HuH-7 (cell line): ENCODE measurements around the gene SGCD.
A peak's percentile ranks its signal among the peaks of the same experiment; 100 is the strongest.

Source experiments
- DNase-seq: peaks from one replicate; pipeline ENCODE4 v3.0.0; 2011; ENCODE audit warnings: low spot score

Gene SGCD

DNA sequence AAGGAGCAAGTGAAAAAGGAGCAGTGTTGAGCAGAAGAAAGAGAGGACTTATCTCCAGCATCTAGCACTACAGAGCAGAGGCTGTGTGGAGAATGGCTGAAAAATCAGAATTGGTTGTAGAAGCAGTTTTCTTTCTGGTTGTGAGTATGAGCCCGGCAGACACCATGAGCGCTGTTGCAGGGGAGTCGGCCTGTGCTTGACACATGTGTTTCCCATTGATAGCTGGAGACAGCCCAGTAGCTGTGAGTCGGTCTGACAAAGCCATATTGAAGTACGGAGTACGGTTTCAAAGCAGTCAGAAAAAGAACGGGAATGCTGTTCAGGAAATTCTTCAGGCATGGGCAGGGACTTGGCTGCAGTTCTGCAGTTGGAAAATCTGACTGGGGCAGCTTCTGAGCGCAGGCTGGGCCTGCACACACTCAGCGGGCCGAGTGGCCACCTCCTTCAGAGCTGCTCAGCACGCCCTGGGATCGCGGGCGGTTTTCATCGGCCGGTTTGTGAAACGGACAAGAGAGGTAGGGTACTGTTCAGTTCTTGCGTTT lies at the start of gene SGCD:
TSS of gene SGCD (plus strand) at position 447 of the 542 bp plus-strand sequence.
- peak; percentile 10 for DNase-seq

DNA sequence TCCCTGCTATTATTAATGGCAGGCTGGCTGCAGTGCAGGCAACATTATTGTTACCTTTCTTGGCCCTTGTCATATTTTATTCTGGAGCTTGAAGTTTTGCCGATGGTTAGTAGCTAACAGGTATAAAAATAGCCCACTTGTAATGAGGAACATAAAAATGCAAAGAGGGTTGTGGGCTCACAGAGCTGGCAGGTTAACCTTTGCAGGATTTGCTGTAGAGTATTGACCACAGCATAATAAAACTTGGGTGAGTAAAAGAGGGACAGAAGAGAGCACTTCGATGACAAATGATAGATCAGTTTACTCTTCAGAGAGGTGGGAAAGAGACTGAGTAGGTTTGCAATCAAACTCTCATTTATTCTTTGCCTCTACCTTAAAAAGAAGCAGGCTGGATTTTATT lies 49.7 kb upstream of the SGCD start:
- no peak for DNase-seq

DNA sequence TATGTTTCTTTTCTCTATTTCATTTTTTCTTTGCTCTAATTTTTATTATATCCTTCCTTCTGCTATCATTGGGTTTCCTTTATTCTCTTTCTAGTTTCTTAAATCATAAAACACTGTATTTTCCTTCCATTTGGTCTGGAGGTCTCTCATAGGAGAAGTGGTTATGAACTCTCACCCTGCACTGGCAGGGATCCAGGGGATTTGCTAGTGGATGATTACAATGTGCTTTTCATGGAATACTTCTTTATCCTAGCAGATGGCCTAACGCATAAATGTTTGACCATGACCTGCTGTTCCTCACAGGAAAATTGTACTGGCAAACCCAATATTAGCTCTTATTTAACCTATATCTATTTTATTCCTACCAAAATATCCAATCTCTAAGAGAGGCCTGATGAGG lies 31.5 kb upstream of the SGCD start:
- no peak for DNase-seq

DNA sequence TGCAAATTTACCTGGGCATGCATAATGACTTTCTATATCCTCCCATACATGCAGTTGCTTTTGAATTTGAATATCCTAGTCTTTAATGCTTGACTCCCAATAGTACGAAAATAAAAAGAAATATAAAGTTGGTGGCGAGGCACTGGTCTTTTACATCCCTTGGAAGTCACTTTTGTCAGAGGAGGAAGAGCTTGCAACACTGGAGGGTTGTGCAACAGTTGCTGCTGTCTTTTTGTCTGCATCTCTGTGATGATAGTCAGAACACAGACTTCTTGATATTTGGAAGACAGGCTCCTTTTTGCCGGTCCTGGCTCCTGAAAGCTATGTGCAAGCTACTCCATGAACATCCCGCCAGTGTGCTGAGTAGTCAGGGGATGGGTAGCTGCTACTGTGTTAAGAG lies 16.8 kb upstream of the SGCD start:
- DNase-seq, result no peak

DNA sequence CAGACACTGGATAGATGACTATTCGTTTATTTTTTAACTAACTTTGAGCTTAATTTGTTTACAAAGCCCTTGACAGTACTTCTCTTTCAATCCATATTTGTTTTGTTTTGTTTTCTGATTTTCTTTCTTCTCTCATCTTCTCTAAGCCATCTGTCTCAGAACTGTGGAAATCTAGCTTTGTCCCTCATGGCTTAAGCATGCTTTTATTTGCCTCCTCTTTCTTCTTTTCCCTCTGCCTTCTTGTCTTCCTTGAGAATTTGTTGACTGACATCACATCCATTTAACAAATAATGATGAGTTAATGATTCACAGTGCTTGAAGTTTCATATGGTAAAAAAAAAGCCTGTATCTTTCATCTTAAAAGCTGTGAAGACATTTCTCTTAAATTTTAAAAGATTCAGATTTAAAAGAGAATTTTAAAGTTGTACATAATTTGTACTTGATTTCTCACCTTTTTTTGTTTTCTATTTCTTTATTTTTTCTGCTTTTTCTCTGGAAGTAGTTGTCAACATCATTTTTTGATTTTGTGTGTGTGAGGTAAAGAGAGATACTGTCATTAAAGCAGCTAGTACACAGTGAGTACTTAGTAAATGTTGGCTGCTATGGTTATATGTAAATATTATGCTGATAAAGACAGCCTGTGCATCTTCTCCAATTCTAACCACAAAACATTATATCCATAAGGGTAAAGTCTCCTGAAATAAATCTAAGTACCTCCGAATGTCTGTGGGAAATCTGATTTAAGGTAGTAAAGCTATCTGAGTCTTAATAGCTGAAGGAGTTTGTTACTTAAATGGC lies 13.9 kb upstream of the SGCD start:
- no peak for DNase-seq

DNA sequence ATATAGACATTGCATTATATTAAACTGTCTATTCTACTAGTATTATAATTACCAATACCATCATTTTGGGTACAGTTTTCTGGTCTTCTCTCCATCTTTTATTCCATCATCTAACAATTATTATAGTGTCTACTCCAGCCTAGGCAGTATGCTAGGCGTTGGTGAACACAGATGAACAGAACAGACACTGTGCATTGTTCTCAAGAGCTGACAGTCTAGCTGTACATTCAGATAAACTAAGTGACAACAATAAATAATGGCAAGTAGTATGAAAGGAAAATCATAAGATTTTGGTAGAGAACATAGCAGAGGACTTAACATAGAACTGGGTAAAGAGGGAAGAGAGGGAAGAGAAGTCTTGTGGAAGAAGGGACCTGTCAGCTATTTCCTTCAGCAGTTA lies 12.5 kb upstream of the SGCD start:
- DNase-seq, result no peak

DNA sequence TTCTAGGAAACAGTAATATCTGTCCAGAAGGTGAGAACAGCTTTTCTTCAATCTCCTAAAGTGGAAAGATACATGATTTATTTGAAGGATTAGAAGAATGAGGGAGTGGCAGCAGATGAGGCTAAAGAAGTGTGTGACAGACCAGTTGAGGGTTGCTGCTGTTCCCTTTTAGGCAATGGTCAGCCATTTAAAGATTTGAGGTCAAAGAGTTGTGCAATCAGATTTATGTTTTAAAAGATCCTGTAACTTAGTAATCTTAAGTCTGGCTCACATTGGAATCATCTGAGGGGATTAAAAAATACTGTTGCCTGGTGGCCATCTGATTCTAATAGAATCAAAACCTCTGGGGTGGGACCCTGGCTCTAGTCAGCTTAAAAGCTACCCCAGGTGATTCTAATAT lies 4.3 kb upstream of the SGCD start:
- DNase-seq, result no peak

DNA sequence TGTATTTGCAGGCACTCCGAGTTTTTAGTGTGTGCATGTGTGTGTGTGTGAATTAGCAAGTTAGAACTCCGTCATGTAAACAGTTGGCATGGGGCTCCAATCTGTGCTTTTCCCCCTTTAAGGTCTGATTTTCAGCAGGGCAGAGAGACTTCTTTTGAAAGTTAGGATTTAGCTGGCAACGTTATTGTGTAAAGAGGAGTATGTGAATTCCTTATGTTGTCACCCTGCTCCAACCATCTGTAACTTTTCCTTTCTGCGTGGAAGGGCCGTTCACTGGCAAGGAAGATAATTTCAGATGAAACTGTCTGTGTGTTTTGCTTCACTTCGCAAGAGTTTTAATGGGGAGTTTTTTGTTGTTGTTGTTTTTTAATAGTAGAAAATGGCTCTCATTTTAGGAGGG lies 332 bp downstream of the SGCD start:
- no peak for DNase-seq

DNA sequence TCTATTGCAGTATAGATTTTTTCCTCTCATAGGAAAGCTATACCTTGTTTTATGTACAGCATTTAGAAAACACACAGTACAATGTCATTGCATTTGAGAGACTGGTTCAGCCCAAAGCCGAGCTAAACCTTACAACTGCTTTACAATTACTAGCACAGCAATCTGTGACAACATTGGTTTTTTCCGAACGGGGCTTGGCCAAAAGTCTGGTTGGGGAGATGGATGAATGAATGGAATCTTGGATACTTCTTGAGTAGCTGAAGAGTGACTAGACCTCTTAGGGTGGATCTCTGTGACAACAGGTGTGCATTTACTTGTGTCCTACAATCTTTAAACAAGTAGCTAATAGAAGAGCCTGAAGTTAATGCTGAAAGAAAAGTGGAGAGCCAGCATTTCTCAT lies 1.2 kb downstream of the SGCD start:
- no peak for DNase-seq

DNA sequence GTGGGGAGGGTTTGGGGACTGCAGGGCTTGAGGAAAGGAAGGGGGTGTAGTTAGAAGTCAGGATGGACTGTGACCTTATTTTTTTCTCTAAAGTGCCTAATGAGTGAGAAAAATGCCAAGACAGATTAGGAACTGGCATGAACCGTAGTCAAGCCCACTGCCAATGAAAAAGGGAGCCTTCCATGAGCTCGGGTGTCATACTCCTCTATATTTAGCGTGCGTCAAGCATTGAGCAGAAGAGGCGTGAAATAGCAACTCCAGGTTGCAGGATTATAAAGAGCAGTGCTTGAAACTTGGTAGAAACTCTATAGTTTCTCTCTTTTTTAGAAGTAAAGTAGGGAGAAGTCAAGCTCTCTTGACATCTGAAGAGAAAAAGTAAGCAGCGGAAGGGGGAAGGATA lies 1.8 kb downstream of the SGCD start:
- no peak for DNase-seq

DNA sequence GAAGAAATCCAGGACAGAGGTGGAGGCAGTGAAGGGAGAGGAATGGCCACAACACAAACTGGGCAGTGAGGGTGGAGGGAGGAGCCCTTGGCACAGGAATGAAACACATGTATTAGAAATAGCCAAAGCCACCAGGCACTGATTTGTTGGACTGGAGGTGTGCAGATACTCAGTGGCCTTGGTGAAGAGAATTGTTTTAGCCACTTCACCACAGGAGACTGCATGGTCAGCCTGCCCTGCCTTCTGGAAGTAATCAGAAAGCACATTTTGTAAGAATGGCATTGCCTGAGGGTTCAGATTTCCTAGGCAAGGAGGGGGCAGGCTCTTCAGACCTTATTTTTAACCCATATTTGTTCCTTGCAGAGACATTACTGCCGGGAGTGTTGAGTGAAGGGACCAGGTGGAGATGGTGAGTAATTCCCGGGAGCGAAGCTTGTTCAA lies 2.2 kb downstream of the SGCD start:
- no peak for DNase-seq

DNA sequence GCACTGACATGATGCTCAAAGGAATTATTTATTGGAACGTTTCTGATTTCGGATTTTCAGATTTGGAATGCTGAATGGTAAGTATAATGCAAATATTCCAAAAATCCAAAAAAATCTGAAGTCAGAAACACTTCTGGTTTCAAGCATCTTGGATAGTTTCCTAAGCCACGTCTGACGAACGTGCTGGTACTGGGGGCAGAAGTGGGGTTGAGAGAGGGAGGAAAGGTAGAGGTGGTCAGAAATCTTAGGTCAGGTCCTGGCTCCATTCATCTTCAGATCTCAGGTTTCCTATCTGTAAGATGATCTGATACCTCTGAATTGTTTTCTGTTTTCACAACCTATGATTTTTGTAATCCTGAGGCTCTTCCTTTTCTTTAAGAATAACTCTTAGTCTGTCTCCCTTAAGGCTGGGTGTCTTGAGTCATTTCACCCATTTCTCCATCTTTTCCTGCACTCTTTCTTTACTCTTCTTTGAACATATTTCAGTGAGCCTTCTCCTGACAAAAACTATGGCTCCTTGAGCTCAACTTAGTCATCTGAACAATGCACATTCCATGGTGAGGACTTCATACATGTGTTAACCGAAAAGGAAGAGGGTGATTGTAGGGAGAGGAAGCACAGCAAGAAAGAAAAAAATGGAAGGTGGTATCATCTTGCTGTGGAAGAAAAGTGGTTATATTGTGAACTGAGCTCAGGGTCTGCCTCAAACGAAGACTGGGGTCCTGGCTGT lies 3.3 kb downstream of the SGCD start:
- no peak for DNase-seq

DNA sequence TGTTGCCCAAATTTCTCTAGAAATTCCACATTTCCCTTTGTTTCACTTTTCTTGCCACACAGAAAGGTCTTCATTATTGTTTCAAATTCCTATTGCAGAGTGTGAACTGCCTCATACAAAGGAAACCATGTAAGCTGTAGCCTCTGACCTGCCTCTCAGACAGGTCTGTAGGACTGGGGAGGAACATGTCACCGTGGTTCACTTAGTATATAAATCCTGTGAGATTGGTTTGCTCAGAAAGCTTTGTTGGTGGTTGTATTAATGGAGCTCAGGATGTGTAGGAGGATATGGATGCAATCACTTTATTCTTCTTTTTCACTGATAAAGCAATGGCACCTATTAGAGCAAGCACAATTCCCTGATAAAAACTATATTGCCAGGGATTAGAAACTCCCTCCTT lies 4.2 kb downstream of the SGCD start:
- no peak for DNase-seq

DNA sequence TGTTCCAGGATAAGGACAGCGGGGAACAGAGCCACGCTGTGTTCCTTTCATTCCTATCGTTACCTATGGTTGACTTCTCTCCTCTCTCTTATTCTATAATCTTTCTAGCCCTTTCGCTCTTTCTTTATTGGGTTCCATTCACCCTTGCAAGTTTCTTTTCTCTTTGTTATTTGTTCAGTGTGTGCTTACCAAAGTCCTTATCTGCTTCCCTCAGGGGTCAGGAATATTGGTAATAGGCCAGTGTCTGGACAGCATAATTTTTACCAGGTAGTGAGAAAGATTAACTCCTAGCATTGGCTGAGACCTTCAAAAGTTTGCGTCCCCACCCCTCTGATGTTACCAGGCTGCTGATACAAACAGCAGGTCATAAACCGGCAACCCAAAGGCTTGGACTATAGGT lies 4.9 kb downstream of the SGCD start:
- DNase-seq, result no peak

DNA sequence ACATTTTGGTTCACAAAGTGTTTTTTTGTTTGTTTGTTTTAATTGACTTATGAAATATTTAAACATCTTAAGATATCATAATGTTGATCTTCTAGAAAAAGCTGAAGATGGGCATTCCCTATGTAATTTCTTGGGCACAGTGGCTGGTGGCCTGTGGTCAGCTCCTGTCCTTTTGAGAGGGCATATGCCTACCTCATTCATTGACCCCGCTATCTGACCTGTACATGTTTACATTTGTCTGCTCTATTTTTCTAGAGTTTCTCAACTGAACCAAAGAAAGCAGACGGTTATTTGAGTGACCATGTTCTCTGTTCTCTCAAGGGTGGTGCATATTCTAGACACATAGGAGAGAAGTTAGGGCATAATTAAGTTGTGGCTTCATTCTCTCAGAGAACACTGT lies 5.3 kb downstream of the SGCD start:
- no peak for DNase-seq

DNA sequence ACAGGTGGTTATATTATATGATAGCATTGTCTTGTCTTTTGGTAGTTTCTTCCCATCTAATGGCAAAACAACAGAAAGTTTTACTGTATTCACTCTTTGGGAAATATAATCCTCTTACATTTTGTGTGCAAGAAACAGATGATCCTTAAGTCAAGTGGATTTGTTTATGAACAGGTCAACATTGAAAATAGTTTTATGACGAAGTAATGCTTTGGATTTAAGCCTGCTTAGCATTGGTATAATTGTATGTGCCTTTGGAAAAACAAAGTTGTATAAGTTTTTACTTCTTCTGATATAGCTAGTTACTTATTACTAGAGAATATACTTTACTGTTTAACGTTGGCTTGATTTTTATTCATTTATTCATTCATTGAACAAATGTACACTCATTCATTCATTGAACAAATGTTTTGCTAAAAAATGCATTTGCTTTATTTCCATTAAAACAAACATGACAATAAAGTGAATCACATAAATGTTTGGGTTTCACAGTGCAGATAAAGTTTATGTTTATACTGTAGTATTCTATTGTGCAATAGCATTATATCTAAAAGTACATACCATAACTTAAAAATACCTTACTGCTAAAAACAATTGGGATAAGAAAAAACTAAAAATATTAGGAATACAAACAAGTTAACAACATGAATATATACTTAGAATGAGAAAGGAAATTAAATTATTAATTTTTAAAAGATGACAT lies 12.3 kb downstream of the SGCD start:
- DNase-seq, result no peak

DNA sequence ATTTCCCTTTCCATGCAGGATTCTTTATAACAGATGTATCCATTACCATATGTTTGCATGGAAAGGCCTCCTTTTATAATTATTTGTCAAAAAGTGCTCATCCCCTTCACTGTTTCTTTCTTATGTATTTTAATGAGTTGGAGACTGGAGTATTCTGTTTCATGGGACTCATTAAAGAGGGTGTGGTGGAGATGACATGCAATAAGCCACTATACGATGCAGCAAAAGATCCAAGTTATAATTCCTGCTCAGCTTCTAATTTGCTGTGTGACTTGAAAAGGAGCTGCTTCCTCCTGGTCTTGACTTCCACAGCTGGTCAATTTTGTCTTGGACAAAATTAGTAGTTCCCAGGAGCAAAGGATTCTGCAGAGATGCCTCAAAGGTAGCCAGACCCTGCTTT lies 13.9 kb downstream of the SGCD start:
- DNase-seq, result no peak

DNA sequence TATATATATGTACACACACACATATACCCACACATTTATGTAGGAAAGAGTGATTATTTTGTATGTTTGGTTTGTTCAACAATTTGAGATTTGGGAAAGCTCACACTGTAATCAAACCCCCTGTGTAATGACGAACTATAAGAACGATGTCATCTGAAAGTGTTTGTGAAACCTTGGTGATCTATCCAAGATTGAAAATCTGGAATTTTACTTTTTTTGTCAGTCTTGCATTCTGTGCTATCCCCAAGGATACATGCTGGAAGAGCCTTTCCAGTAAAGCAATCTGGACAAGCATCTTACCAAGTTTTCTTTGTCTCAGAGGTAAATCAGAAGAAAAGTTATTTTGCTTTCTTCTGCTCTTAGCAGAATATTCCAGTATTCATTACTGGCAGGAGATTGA lies 23.3 kb downstream of the SGCD start:
- DNase-seq, result no peak

DNA sequence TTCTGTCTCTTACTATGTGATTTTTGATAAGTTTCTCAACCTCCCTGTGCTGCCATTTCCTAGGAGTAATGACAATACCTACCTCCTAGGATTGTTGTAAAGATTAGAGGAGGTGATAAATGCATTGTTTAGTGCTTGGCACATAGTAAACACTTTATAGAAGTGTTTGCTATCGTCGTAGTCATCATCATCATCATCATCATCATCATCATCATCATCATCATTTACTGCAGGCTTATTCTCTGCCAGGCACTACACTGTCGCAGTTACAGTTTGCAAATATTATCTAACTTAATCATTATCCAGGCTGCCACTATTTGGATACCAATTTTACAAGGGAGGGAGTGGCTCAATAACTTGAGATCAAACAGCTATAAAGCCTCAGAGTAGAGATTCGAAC lies 24.5 kb downstream of the SGCD start:
- DNase-seq, result no peak

DNA sequence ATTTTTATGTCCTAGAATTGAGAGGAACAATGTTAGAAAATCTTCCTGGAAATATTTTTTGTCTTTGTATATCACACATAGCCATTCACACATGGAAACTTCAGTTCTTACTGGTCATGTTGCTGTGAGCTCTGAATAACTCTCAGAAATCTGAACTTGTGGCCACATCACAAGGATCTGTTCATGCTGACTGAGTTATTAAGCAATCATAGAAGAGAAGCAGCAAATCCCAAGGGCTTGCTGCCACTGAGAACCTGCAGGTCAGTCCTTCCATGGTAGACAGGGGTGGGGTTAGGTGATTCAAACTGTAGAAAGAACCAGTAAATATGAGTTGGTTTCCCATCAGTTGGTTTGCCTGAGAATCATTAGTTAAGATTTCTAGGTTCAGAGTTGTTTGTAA lies 27.6 kb downstream of the SGCD start:
- DNase-seq, result no peak

DNA sequence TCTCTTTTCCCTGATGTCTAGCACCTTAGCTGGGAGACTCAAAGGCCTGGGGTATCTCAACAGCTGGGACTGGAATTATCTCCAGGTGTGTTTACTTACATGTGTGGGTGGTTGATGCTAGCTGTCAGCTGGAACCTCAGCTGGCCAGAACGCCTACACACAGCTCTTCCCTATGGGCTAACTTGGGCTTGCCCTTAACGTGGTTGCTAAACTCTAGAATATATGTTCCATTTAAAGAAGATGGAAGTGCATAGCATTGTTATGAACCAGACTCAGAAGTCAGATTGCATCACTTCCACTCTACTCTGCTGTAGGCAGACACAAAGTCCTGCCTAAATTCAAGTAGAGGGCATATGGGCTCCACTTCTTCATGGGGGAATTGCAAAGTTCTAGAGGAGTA lies 29.3 kb downstream of the SGCD start:
- no peak for DNase-seq

DNA sequence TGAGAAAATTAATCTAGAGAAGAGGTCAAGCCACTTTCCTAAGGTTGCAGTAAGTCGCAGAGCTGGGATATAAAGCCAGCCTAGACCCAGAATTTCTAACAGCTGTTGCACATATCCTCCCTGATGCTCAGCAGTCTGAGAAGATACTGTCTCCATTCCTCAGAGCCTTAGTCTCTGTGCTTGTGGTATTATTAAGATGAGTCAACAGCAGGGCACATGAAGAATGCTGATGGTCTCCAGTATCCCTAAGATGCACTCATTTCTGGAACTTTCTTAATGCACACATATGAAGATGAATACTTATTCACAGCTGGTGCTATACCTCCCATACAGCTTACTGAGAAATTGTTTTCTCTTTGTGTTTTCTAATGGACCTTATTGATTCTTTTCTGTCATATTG lies 32.5 kb downstream of the SGCD start:
- DNase-seq, result no peak
